Kidney (tissue), 14 donors: ENCODE measurements around the gene ARVCF. TPM values are rescaled to one million over a fixed set of nuclear protein-coding genes. Genes with fewer than 3 reads are reported as not detected.

Experiments used
- DNase-seq, 5 donors: peaks; one replicate each; pipeline ENCODE4 v3.0.0-alpha.2; 2013 to 2020
- FAIRE-seq: peaks from 2 replicates; lab custom pipeline; 2012; peaks lifted over from hg19 to GRCh38; lab: Jason Lieb, UNC
- H3K27ac ChIP-seq, 2 donors: one replicate each; pipeline ENCODE4 v1.7.0; 2013; ENCODE audit warnings: low read depth in 2 of 2, low read length in 2 of 2, inconsistent platforms in 1 of 2
- H3K27me3 ChIP-seq: one replicate; pipeline ENCODE4 v1.7.1; 2013; ENCODE audit warnings: low read length, inconsistent platforms; ENCODE audit not compliant: control insufficient read depth, insufficient read depth
- H3K36me3 ChIP-seq, 3 donors: one replicate each; pipeline versions ENCODE4 v1.7.0 to v1.7.1; 2013; ENCODE audit warnings: low read length in 3 of 3, control low read depth in 1 of 3, inconsistent platforms in 1 of 3; ENCODE audit not compliant: insufficient read depth in 3 of 3, control insufficient read depth in 2 of 3
- H3K4me1 ChIP-seq, 3 donors: one replicate each; pipeline versions ENCODE4 v1.7.0 to v1.7.1; 2013; ENCODE audit warnings: low read length in 3 of 3, inconsistent platforms in 1 of 3, low read depth in 1 of 3; ENCODE audit not compliant: control insufficient read depth in 2 of 3, insufficient read depth in 2 of 3
- H3K4me3 ChIP-seq, 3 donors: one replicate each; pipeline versions ENCODE4 v1.7.0 to v1.8.1; 2013; ENCODE audit warnings: low read length in 3 of 3, control low read depth in 1 of 3, inconsistent platforms in 1 of 3
- H3K9ac ChIP-seq, 3 donors: one replicate each; pipeline versions ENCODE4 v1.7.0 to v1.7.1; 2013; ENCODE audit warnings: low read length in 3 of 3, control low read depth in 1 of 3, inconsistent platforms in 1 of 3
- H3K9me3 ChIP-seq, 3 donors: one replicate each; pipeline versions ENCODE4 v1.7.0 to v1.7.1; 2013; ENCODE audit warnings: low read length in 3 of 3, control low read depth in 1 of 3, inconsistent platforms in 1 of 3; ENCODE audit not compliant: control insufficient read depth in 2 of 3, insufficient read depth in 1 of 3
- CTCF ChIP-seq: IDR thresholded peaks from 3 replicates; pipeline ENCODE4 v1.5.1; 2012; ENCODE audit warnings: mild to moderate bottlenecking, moderate library complexity, borderline replicate concordance; ENCODE audit not compliant: insufficient read depth; ENCODE audit errors: extremely low read depth
- intact Hi-C: fragments of 100-400 bp; cut with DNase I; formaldehyde crosslinking; loops from one replicate; pipeline ENCODE4 v1.11.1; 2022
- polyA plus RNA-seq: library from polyadenylated mRNA; stranded (reverse); fragments of 350-450 nt; fragmentation: Illumina TruSeq; extraction: RNeasy Lipid Tissue Mini Kit (QIAGEN cat#74804); gene quantifications from one replicate; pipeline ENCODE4 v1.2.3, GENCODE V29; 2014; ENCODE audit warnings: low read depth, low replicate concordance; ENCODE audit not compliant: insufficient read depth
- total RNA-seq: library from RNA; stranded (reverse); fragmentation: NEBNext Ultra II Directional; extraction: Animal tissue kit (Norgen Biotek cat#: 25700); gene quantifications from one replicate; pipeline ENCODE4 v1.2.1, GENCODE V29; 2021
- donor health status: control.
- donor health status: control.
- donor health status: control.
- donor health status: control.
- donor health status: control.
- donor health status: DM: yes; HTN: yes; CAD: no.
- donor health status: Normal renal cell carcinoma (clear cell type).

ARVCF gene
- total and polyA plus RNA-seq, 2 donors from 2014 or later = 16.0 to 21.9 TPM

- FAIRE-seq = no peak
- Histone ChIP-seq H3K36me3 (peaks cover 0 to 21% (median 3%) of the 10 kb centered on the region in 3 donors), H3K27ac (no peak overlapping the region), H3K4me1 (peaks cover 0 to 2% (median 0%) of the 10 kb centered on the region in 3 donors), H3K9me3 (no peaks in the 10 kb centered on the region), H3K4me3 (no peak overlapping the region), H3K27me3 (no peaks in the 10 kb centered on the region), H3K9ac (no peak overlapping the region)
- no peak for TF ChIP-seq CTCF
- DNase-seq = no peak
- intact Hi-C loops = no loop called here
Observed at GRCh38 chr22:20054034-20054427, 37.4 kb upstream of the ARVCF start.

- intact Hi-C loops = no loop called here
- Histone ChIP-seq H3K4me3 (no peak overlapping the region), H3K27me3 (no peaks in the 10 kb centered on the region), H3K36me3 (peaks cover 0 to 21% (median 3%) of the 10 kb centered on the region in 3 donors), H3K27ac (no peak overlapping the region), H3K9me3 (no peaks in the 10 kb centered on the region), H3K9ac (no peak overlapping the region), H3K4me1 (no peaks in the 10 kb centered on the region)
- no peak for FAIRE-seq
- TF ChIP-seq CTCF = no peak
- no peak for DNase-seq
Observed at GRCh38 chr22:20053407-20054033, 36.9 kb upstream of the ARVCF start.

- FAIRE-seq = no peak
- Histone ChIP-seq H3K9me3 (no peaks in the 10 kb centered on the region), H3K9ac (no peak overlapping the region), H3K36me3 (peaks cover 0 to 21% (median 3%) of the 10 kb centered on the region in 3 donors), H3K4me3 (no peak overlapping the region), H3K27ac (no peak overlapping the region), H3K27me3 (no peaks in the 10 kb centered on the region), H3K4me1 (no peaks in the 10 kb centered on the region)
- no peak for DNase-seq
- no peak for TF ChIP-seq CTCF
- intact Hi-C loops = no loop called here
Observed at GRCh38 chr22:20052309-20053259, 36.0 kb upstream of the ARVCF start.
